Right forelimb (tissue), 1 donor: ENCODE results near the gene ELMO3.
A peak's percentile ranks its signal among the peaks of the same experiment; 100 is the strongest.

Source experiments
- DNase-seq: peaks from one replicate; pipeline ENCODE4 v3.0.0-alpha.2; 2018

ELMO3 gene

DNA sequence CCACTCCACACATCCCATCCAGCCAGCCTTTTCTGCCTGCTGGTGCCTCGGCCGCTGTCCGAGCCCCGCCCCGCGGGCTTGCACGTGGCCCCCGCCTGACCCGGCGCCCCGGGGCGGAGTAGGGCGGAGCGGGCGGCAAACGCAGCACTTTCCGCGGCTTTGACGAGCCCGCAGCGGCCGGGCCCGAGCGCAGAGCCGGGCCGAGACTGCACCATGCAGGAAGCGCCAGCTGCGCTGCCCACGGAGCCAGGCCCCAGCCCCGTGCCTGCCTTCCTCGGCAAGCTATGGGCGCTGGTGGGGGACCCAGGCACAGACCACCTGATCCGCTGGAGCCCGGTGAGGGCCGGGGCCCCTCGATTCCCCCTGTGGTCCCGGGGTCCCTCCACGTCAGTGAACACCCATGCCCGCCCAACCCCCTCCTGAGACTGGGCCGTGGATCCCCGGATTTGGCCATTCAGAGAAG is 34.3 kb upstream of the ELMO3 start, which contains the start of gene HSF4:
HSF4 (plus strand) TSS at position 147 of the 463 bp plus-strand sequence; CDS start at position 214, 67 bp downstream.
- no peak for DNase-seq

GRCh38 chr16:67165121-67166078 is 33.5 kb upstream of the ELMO3 start:
- DNase-seq = no peak

- no peak for DNase-seq
These were observed 32.8 kb upstream of the ELMO3 start for GRCh38 chr16:67166110-67166547.

DNA sequence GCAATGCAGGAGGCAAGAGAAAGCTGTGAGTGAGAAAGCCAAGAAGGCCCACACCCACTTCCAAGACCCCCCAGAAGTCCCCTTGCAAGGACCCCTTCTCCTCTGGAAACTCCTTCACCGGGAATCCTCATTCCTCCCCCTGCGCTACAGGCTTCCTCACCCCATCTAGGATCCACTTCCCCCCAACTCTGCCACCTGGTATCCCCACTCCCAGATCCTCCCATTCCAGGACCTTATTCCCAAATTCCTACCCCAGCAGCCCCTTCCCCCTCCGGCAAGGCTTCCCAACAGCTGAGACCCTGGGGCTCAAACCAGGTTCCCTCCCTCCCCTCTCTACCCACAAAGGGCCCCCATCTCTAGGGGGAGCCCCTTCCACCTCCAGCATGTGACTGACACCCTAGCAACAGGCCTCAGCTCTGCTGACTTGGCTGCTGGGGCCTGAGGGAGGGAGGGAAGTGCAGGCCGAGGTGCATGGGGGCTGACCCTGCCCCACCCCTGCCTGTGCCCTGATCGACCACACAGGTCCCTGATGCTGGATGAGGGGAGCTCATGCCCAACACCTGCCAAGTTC is 32.2 kb upstream of the ELMO3 start:
- DNase-seq = no peak

- DNase-seq = no peak
These were observed 31.3 kb upstream of the ELMO3 start for GRCh38 chr16:67167588-67167987.

DNA sequence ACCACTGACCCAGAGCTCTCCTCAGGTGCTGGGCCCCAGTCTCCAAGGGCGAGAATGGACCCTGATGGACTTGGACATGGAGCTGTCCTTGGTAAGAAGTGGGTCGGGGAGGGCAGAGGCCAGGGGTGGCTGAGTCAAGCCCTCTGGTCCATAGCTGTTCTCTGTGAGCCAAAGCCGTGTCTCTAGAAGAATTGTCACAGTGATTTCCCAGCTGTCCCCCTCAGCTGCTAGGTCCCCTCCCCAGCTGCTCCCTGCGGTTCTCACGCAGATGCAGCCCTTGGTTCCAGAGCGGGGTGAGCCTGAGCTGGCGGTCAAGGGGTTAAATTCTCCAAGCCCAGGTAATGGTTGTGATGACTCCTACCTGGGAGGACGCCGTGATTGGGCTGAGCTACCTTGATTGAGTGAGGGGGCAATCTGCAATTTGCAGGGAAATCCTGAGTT is 29.9 kb upstream of the ELMO3 start:
- DNase-seq = no peak

DNA sequence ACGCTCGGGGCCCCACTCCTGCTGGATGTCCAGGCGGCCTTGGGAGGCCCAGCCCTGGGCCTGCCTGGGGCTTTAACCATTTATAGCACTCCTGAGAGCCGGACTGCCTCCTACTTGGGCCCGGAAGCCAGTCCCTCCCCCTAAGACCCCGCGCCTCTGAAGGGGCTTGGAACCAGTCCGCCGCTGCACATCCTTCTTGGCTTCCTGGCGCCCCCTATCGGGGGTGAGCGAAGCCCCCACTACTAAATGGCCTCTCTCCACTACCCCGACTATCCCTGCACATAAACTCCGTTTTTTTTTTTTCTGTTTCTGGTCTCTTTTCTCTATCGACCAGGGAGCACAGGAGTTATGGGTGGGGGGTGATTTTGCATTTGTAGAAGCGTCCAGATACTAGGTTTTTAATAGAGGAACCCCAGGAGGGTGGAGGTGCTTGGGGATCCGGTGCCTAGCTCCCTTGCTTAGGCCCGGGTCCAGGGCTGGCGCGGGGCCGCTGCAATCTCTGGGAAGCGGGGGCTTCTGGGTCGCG is 29.2 kb upstream of the ELMO3 start:
- DNase-seq = no peak

GRCh38 chr16:67170168-67170948 is 28.6 kb upstream of the ELMO3 start, which contains the start of gene NOL3:
NOL3 (plus strand) TSS chr16:67170538.
- DNase-seq = peak; percentile 75

GRCh38 chr16:67170949-67171649 is 27.8 kb upstream of the ELMO3 start:
- no peak for DNase-seq

DNA sequence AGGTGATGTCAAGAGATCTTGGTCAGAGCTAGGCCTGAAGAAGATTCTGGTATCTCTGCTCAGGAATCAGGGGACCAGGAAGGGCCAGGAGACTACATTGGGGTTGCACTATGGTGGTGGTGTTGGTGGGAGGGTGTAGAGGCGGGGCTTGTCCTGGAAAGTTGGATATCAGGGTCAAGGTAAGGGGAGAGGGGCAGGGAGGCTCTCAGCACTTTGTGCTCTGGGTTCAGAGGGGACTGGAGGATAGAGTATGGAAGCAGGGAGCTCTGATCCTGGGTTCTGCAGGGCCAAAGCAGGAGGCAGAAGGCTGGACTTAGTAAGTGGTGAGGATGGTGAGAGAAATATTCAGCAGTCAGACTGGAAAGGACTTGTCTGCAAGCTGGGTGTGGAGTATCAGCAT is 25.6 kb upstream of the ELMO3 start:
- no peak for DNase-seq

- DNase-seq = peak; percentile 76
These were observed 24.9 kb upstream of the ELMO3 start for GRCh38 chr16:67173808-67174705.

GRCh38 chr16:67174706-67175231 is 24.2 kb upstream of the ELMO3 start:
- DNase-seq = no peak

DNA sequence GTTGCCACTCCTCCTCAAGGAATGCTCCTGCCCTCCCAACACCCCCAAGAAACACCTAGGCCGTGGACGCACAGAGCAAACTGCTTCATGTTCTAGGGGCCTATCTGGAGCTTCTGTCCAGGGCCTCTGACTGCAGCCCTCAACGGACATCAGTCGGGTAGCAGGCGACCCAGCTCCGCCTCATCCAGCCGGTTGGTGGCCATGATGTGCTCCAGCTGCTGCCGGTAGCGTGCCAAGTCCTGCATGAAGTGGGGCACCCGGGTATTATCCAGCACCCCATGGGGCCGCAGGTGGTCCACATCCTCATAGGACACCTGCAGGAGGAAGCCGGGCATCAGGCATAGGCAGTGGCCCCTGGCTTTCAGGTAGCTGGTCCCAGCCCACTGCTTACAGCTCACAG is 22.3 kb upstream of the ELMO3 start:
- DNase-seq = no peak

- no peak for DNase-seq
These were observed 20.9 kb upstream of the ELMO3 start for GRCh38 chr16:67177743-67178699.

- no peak for DNase-seq
These were observed 19.4 kb upstream of the ELMO3 start for GRCh38 chr16:67179421-67180080.

DNA sequence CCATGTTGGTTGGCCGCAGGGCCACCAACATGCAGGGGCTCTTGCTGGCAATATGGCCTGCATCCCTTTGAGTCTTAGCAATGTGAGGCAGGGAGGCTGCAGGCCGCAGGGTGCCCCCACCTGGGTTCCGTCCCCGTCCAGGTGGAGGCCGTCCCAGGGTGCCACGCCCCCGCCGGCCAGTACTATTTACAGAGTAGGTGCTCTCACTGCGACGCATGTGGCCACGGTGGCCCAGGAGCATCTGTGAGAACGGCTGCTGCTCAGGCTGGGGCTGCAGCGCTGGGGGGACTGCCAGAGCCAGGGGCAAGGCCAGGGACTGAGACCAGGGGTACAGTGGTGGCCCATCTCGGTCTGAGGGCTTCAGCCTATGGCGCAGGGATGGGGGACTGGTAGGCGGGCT is 18.8 kb upstream of the ELMO3 start:
- DNase-seq = no peak

DNA sequence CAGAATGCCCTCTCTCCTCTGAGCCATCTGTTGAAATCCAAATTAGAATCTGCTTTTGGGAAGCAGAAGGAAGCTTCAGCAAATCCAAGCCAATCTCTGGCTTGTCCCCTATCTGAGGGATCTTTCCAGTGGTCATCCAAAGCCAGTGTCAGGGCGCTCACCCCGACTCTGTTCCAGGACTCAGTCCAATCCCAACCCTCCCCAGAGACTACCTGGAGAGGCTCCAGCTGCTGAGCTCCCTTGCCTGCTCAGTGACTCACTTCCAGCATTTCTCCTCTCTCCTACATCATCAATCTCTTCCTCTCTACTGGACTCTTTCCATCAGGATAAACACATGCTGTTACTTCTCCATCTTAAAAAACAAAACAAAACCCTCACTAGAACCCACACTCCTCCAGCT is 17.6 kb upstream of the ELMO3 start:
- no peak for DNase-seq

DNA sequence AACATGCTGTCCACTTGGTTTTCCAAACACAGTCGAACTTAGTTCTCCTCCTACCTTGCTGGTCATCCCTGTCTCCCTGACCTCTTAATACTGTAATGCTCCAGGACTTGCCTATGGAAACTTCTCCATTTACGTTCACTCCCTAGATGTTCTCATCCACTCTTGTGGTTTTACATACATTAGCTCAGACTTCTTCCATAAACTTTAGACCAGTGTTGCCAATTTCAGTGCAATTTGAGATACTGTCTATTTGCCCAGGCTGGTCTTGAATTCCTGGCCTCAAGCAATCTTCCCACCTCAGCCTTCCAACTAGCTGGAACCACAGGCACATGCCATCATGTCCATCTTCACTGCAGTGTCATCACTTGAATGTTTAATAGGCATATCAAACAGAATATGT is 16.6 kb upstream of the ELMO3 start:
- DNase-seq = no peak

DNA sequence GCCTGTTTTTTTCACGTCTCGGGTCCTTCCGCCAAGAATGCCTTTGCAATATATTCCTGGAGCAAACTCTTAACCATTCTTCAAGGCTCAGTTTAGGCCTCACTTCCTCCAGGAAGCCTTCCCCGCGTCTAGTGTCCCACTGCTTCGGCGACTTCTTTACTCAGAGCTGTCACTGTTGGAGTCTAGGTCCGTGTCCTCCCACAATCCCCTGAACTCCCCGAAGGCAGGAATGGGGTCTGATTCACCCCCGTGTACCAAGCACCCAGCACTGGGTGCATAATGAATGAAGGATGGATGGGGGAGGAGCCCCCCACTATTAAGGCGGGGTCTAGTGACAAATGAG is 15.7 kb upstream of the ELMO3 start:
- no peak for DNase-seq
